HepG2 (cell line): ENCODE measurements around the gene IL1RL2. TPM values are rescaled to one million over a fixed set of nuclear protein-coding genes. Genes with fewer than 3 reads are reported as not detected.

Source experiments
- ATAC-seq: fragments of 200-7000 bp; cut with Tn5 transposase; 3 replicates; pipeline ENCODE4 v1.9.1; 2020; ENCODE audit warnings: mild to moderate bottlenecking, moderate library complexity
- BruUV-seq: library from RNA; stranded (reverse); fragments of 400-500 nt; replicated peaks from 2 replicates; lab custom pipeline; 2021; lab: Mats Ljungman, UMichigan
- CTCF ChIA-PET: fragments of 300-600 bp; formaldehyde crosslinking; extraction: SDS; loops from one replicate; lab custom pipeline; 2021; ENCODE audit warnings: low total read pairs, inconsistent platforms, low intra/inter-chr PET ratio; lab: Yijun Ruan, JAX
- POLR2A ChIA-PET: fragments of 350-600 bp; sonication (Branson Sonifier 250); formaldehyde crosslinking; loops from one replicate; lab custom pipeline; 2020; ENCODE audit warnings: antibody characterized with exemption, inconsistent platforms; lab: Yijun Ruan, JAX
- DNase-seq: peaks from one replicate; pipeline ENCODE4 v3.0.0-alpha.2; 2015; ENCODE audit warnings: low spot score
- FAIRE-seq: peaks from 3 replicates; lab custom pipeline; 2011; peaks lifted over from hg19 to GRCh38; lab: Jason Lieb, UNC
- H2AFZ ChIP-seq: one replicate; pipeline ENCODE4 v1.6.1; 2011; ENCODE audit warnings: low read length, inconsistent platforms
- H3K27ac ChIP-seq: fragments of 300-600 bp; 3 replicates; pipeline ENCODE4 v1.8.0; 2011; ENCODE audit warnings: mixed run types, mild to moderate bottlenecking, mixed read lengths, low read length, inconsistent platforms; ENCODE audit not compliant: insufficient read depth; ENCODE audit errors: extremely low read length
- H3K27me3 ChIP-seq, 2 experiments: fragments of 200-600 bp in 1 of 2; 2 replicates in 1 of 2; 3 replicates in 1 of 2; pipeline versions ENCODE4 v1.6.0 to v1.8.0; 2011; ENCODE audit warnings: low read length in 2 of 2, mild to moderate bottlenecking in 2 of 2, moderate library complexity in 2 of 2, inconsistent platforms in 1 of 2; ENCODE audit not compliant: insufficient read depth in 2 of 2, control insufficient read depth in 1 of 2
- H3K36me3 ChIP-seq, 2 experiments: fragments of 200-600 bp in 1 of 2; replicated peaks in 1 of 2; 2 replicates in 1 of 2; 3 replicates in 1 of 2; pipeline versions ENCODE4 v1.5.1 to v1.8.0; 2011; ENCODE audit warnings: low read length in 2 of 2, inconsistent platforms in 1 of 2; ENCODE audit not compliant: insufficient read depth in 2 of 2, control insufficient read depth in 1 of 2
- H3K4me1 ChIP-seq: 2 replicates; pipeline ENCODE4 v1.5.1; 2012; ENCODE audit warnings: low read length, inconsistent platforms; ENCODE audit not compliant: insufficient read depth
- H3K4me2 ChIP-seq: 2 replicates; pipeline ENCODE4 v1.6.0; 2011; ENCODE audit warnings: low read depth, low read length, inconsistent platforms
- H3K4me3 ChIP-seq, 3 experiments: fragments of 200-600 bp in 1 of 3; sonication (generic), shearing (Covaris generic) in 1 of 3; replicated peaks in 1 of 3; 2 replicates each; pipeline ENCODE4 v1.5.1; 2011 to 2016; ENCODE audit warnings: low read length in 3 of 3, inconsistent platforms in 2 of 3, low read depth in 2 of 3, mild to moderate bottlenecking in 2 of 3, control low read depth in 1 of 3, mixed read lengths in 1 of 3; ENCODE audit not compliant: insufficient read depth in 1 of 3
- H3K79me2 ChIP-seq: one replicate; pipeline ENCODE4 v1.6.1; 2011; ENCODE audit warnings: low read length, inconsistent platforms; ENCODE audit not compliant: insufficient read depth
- H3K9ac ChIP-seq: 2 replicates; pipeline ENCODE4 v1.6.0; 2011; ENCODE audit warnings: mild to moderate bottlenecking, low read depth, low read length, inconsistent platforms; ENCODE audit not compliant: insufficient read depth
- H3K9me3 ChIP-seq: 2 replicates; pipeline ENCODE4 v1.5.1; 2012; ENCODE audit warnings: mild to moderate bottlenecking, low read length
- H4K20me1 ChIP-seq: 2 replicates; pipeline ENCODE4 v1.6.0; 2011; ENCODE audit warnings: inconsistent platforms, mild to moderate bottlenecking, low read length, moderate library complexity; ENCODE audit not compliant: insufficient read depth
- ATF6 ChIP-seq: sonication (generic); formaldehyde crosslinking; conservative IDR thresholded peaks from 2 replicates; pipeline ENCODE4 v1.4.0; 2020; ENCODE audit warnings: missing genetic modification reagents
- ELK4 ChIP-seq: sonication (generic); formaldehyde crosslinking; IDR thresholded peaks from 2 replicates; pipeline ENCODE4 v1.9.0; 2021; ENCODE audit warnings: missing genetic modification reagents, borderline replicate concordance
- PRMT3 ChIP-seq: sonication (generic); formaldehyde crosslinking; IDR thresholded peaks from 2 replicates; pipeline ENCODE4 v1.8.1; 2022; ENCODE audit warnings: low read depth, mild to moderate bottlenecking, moderate library complexity, missing genetic modification reagents, borderline replicate concordance
- SIX1 ChIP-seq: sonication (generic); formaldehyde crosslinking; IDR thresholded peaks from 2 replicates; pipeline ENCODE4 v1.4.0; 2020; ENCODE audit warnings: missing genetic modification reagents, borderline replicate concordance
- ZBTB14 ChIP-seq: sonication (generic); formaldehyde crosslinking; IDR thresholded peaks from 2 replicates; pipeline ENCODE4 v1.4.0; 2020; ENCODE audit warnings: missing genetic modification reagents
- ZEB1 ChIP-seq: IDR thresholded peaks from 2 replicates; pipeline ENCODE4 v1.6.1; 2012; ENCODE audit warnings: mild to moderate bottlenecking, low read depth, inconsistent platforms; ENCODE audit not compliant: insufficient replicate concordance
- ZNF24 ChIP-seq: fragments of 450-650 bp; IDR thresholded peaks from 2 replicates; pipeline ENCODE4 v1.6.1; 2017; ENCODE audit warnings: antibody characterized with exemption, mild to moderate bottlenecking
- ZNF589 ChIP-seq: sonication (generic); formaldehyde crosslinking; conservative IDR thresholded peaks from 2 replicates; pipeline ENCODE4 v1.8.0; 2022; ENCODE audit warnings: mild to moderate bottlenecking, moderate library complexity, missing genetic modification reagents
- ZNF609 ChIP-seq: sonication (generic); formaldehyde crosslinking; IDR thresholded peaks from 2 replicates; pipeline ENCODE4 v1.4.0; 2020; ENCODE audit warnings: mild to moderate bottlenecking, missing genetic modification reagents, borderline replicate concordance
- WGBS: methylation state at CpG from one replicate; pipeline ENCODE4 v1.1.6; 2017; ENCODE audit warnings: low lambda C conversion rate; 5-methylcytosine and 5-hydroxymethylcytosine counted together
- in situ Hi-C: cut with HindIII; loops from 2 replicates; pipeline ENCODE4 v1.10.0; 2017; ENCODE audit warnings: low pct_unique_long_range_greater_than_20kb; ENCODE audit not compliant: extremely low pct_ligation_motif_present
- intact Hi-C: fragments of 100-400 bp; cut with micrococcal nuclease; formaldehyde crosslinking; loops from one replicate; pipeline ENCODE4 v1.10.0; 2022; ENCODE audit not compliant: unreplicated experiment
- polyA plus RNA-seq, 8 experiments: library from polyadenylated mRNA; depleted of rRNA in 3 of 8; stranded (reverse) in 7 of 8; unstranded in 1 of 8; fragments of >200 nt; fragmentation: Illumina TruSeq in 4 of 8; extraction: Trizol in 4 of 8; gene quantifications; 2 replicates each; pipeline versions ENCODE4 v1.2.1 to v1.2.3, GENCODE V29; 2011 to 2016; ENCODE audit warnings: low read depth in 4 of 8, missing spikeins in 1 of 8, mixed read lengths in 1 of 8; ENCODE audit not compliant: insufficient read depth in 1 of 8
- total RNA-seq, 5 experiments: library from RNA; depleted of rRNA; stranded (reverse); fragments of >200 nt; fragmentation: Illumina TruSeq; extraction: Trizol; gene quantifications; 2 replicates each; pipeline ENCODE4 v1.2.3, GENCODE V29; 2016; ENCODE audit warnings: low read depth in 1 of 5

IL1RL2 gene
- total and polyA plus RNA-seq, 2 of the 13 experiments (the other 11 are each of a cell fraction or from before 2014, with no cell fraction given), result 0.03 TPM; not detected in 1

- Histone ChIP-seq H3K79me2 (no peaks in the 10 kb centered on the region), H3K4me1 (no peaks in the 10 kb centered on the region), H3K27ac (no peak overlapping the region), H3K4me2 (no peak overlapping the region), H3K27me3 (peaks cover 0 to 10% of the 10 kb centered on the region in 2 experiments; a peak in 1 of 5 replicates), H4K20me1 (no peaks in the 10 kb centered on the region), H3K9ac (no peak overlapping the region), H3K4me3 (no peak overlapping the region), H3K9me3 (no peaks in the 10 kb centered on the region), H2AFZ (no peak overlapping the region), H3K36me3 (no peaks in the 10 kb centered on the region)
- 0% methylated on average over 1 of the region's 1 CpG for WGBS
- TF ChIP-seq ZNF589 (CRISPR knock-in tag), result no peak
- TF ChIP-seq ELK4, result no peak
- no peak for TF ChIP-seq ZNF24
- no peak for TF ChIP-seq ZBTB14 (CRISPR knock-in tag)
- in situ Hi-C loops, result no loop called here
- ChIA-PET CTCF (no interaction called here), POLR2A (no interaction called here)
- FAIRE-seq, result no peak
- no peak for ATAC-seq
- BruUV-seq, result no TSS peak
- no peak for DNase-seq
- intact Hi-C loops, result no loop called here
These were observed 92.5 kb downstream of the IL1RL2 start for GRCh38 chr2:102279391-102279735.

- no peak for DNase-seq
- CTCF ChIA-PET, result no interaction called here
- WGBS, result 5% methylated on average over 2 of the region's 2 CpGs
- in situ Hi-C loops (no loop called here), intact Hi-C loops (no loop called here)
- H3K4me2 ChIP-seq, result no peak overlapping the region
- H3K36me3 ChIP-seq, result no peaks in the 10 kb centered on the region
- FAIRE-seq, result no peak
- no peaks in the 10 kb centered on the region for H3K9me3 ChIP-seq
- BruUV-seq, result no TSS peak
- no peaks in the 10 kb centered on the region for H3K4me1 ChIP-seq
- H3K27me3 ChIP-seq, result peaks cover 0 to 10% of the 10 kb centered on the region in 2 experiments; a peak in 1 of 5 replicates
- no peak overlapping the region for H2AFZ ChIP-seq
- no peaks in the 10 kb centered on the region for H3K79me2 ChIP-seq
- ATAC-seq, result no peak
- H3K27ac ChIP-seq, result no peak overlapping the region
- H3K4me3 ChIP-seq, result no peak overlapping the region
- H4K20me1 ChIP-seq, result no peaks in the 10 kb centered on the region
- POLR2A ChIA-PET, result no interaction called here
- no peak overlapping the region for H3K9ac ChIP-seq
- no peak for TF ChIP-seq SIX1 (CRISPR knock-in tag)
- no peak for TF ChIP-seq ZNF609
- no peak for TF ChIP-seq PRMT3 (CRISPR knock-in tag)
- TF ChIP-seq ATF6 (CRISPR knock-in tag), result no peak
- TF ChIP-seq ZEB1, result no peak
These were observed 95.9 kb downstream of the IL1RL2 start for GRCh38 chr2:102282678-102283091.
